Adrenal gland (tissue), 5 donors: ENCODE measurements around the gene LRRC10B.

ENCODE experiments used
- CTCF ChIP-seq, 6 experiments: fragments of 450-650 bp in 4 of 6; fragments of 200-600 bp in 2 of 6; sonication (generic) in 1 of 6; IDR thresholded peaks; 1 replicate in 5 of 6; 2 replicates in 1 of 6; pipeline versions ENCODE4 v1.5.1 to v1.8.0; 2016 to 2021; ENCODE audit warnings: antibody characterized with exemption in 6 of 6, mild to moderate bottlenecking in 2 of 6, moderate library complexity in 1 of 6
- POLR2A ChIP-seq, 2 donors: fragments of 450-650 bp; IDR thresholded peaks; one replicate each; pipeline ENCODE4 v1.6.1; 2017; ENCODE audit warnings: antibody characterized with exemption in 2 of 2, mild to moderate bottlenecking in 2 of 2, moderate library complexity in 1 of 2
- donor health status: DM: no; HTN: no; CAD: no.

- TF ChIP-seq CTCF (IDR thresholded peaks at IDR 0.05) (no peak), POLR2A (IDR thresholded peaks at IDR 0.05) (no peak)
These were observed 42.2 kb downstream of the LRRC10B start for GRCh38 chr11:61550665-61551227.
